K562 (cell line): ENCODE measurements around the gene NEDD9. TPM values are rescaled to one million over a fixed set of nuclear protein-coding genes. Genes with fewer than 3 reads are reported as not detected.

Experiments used
- ATAC-seq: fragments of 200-7000 bp; cut with Tn5 transposase; 3 replicates; pipeline ENCODE4 v1.9.1; 2020; ENCODE audit warnings: moderate library complexity
- BruUV-seq: library from RNA; stranded (reverse); fragments of 400-500 nt; replicated peaks from 2 replicates; lab custom pipeline; 2021; lab: Mats Ljungman, UMichigan
- CTCF ChIA-PET: fragments of 300-600 bp; formaldehyde crosslinking; extraction: SDS; loops from one replicate; lab custom pipeline; 2021; ENCODE audit warnings: low intra/inter-chr PET ratio; lab: Yijun Ruan, JAX
- POLR2A ChIA-PET: fragments of 300-600, 350-650 bp; sonication (Branson Sonifier 250); formaldehyde crosslinking; extraction: SDS; loops from one replicate; lab custom pipeline; 2021; ENCODE audit warnings: antibody characterized with exemption, inconsistent platforms; lab: Yijun Ruan, JAX
- DNase-seq, 4 experiments: peaks; one replicate each; pipeline versions ENCODE4 v3.0.0 to v3.0.0-alpha.2; 2011 to 2018; ENCODE audit warnings: low spot score in 3 of 4, mixed read lengths in 3 of 4; ENCODE audit errors: extremely low read depth in 1 of 4
- FAIRE-seq: peaks from 2 replicates; lab custom pipeline; 2011; peaks lifted over from hg19 to GRCh38; lab: Jason Lieb, UNC
- H2AFZ ChIP-seq: 2 replicates; pipeline ENCODE4 v1.6.0; 2011; ENCODE audit warnings: low read depth, low read length, control low read depth, inconsistent platforms
- H3K27ac ChIP-seq: fragments of 200-600 bp; 3 replicates; pipeline ENCODE4 v1.8.0; 2011; ENCODE audit warnings: low read depth, mild to moderate bottlenecking, control low read depth, inconsistent platforms, low read length, moderate library complexity, mixed read lengths; ENCODE audit errors: extremely low read depth
- H3K27me3 ChIP-seq, 2 experiments: fragments of 300-600 bp in 1 of 2; 2 replicates in 1 of 2; 3 replicates in 1 of 2; pipeline versions ENCODE4 v1.6.0 to v1.8.0; 2011; ENCODE audit warnings: inconsistent platforms in 2 of 2, low read length in 2 of 2, mild to moderate bottlenecking in 1 of 2, mixed read lengths in 1 of 2, moderate library complexity in 1 of 2; ENCODE audit not compliant: control insufficient read depth in 2 of 2, insufficient read depth in 2 of 2
- H3K36me3 ChIP-seq: fragments of 300-600 bp; 3 replicates; pipeline ENCODE4 v1.8.0; 2011; ENCODE audit warnings: mild to moderate bottlenecking, low read length, inconsistent platforms; ENCODE audit not compliant: control insufficient read depth, insufficient read depth
- H3K4me1 ChIP-seq, 2 experiments: fragments of 200-600 bp in 1 of 2; replicated peaks in 1 of 2; 2 replicates in 1 of 2; 3 replicates in 1 of 2; pipeline versions ENCODE4 v1.5.1 to v1.8.0; 2011; ENCODE audit warnings: inconsistent platforms in 2 of 2, low read length in 2 of 2, mild to moderate bottlenecking in 1 of 2, mixed read lengths in 1 of 2, moderate library complexity in 1 of 2; ENCODE audit not compliant: control insufficient read depth in 2 of 2, insufficient read depth in 2 of 2
- H3K4me2 ChIP-seq: 2 replicates; pipeline ENCODE4 v1.6.1; 2011; ENCODE audit warnings: low read length, control low read depth, inconsistent platforms, mixed read lengths; ENCODE audit not compliant: insufficient read depth
- H3K4me3 ChIP-seq: fragments of 200-600 bp; sonication (generic), shearing (Covaris generic); 2 replicates; pipeline ENCODE4 v1.5.1; 2016; ENCODE audit warnings: control low read depth, inconsistent platforms
- H3K79me2 ChIP-seq: fragments of 200-600 bp; 3 replicates; pipeline ENCODE4 v1.8.0; 2011; ENCODE audit warnings: low read length, inconsistent platforms; ENCODE audit not compliant: control insufficient read depth, insufficient read depth
- H3K9ac ChIP-seq, 2 experiments: 2 replicates each; pipeline versions ENCODE4 v1.6.0 to v1.6.1; 2011; ENCODE audit warnings: low read depth in 2 of 2, low read length in 2 of 2, control low read depth in 1 of 2, inconsistent platforms in 1 of 2, mild to moderate bottlenecking in 1 of 2, mixed read lengths in 1 of 2; ENCODE audit not compliant: insufficient read depth in 1 of 2
- H3K9me1 ChIP-seq: one replicate; pipeline ENCODE4 v1.6.0; 2011; ENCODE audit warnings: inconsistent platforms, mild to moderate bottlenecking, low read length, moderate library complexity; ENCODE audit not compliant: control insufficient read depth, insufficient read depth
- H3K9me3 ChIP-seq: replicated peaks from 2 replicates; pipeline ENCODE4 v1.5.1; 2011; ENCODE audit warnings: low read depth, low read length, inconsistent platforms; ENCODE audit not compliant: control insufficient read depth, insufficient read depth
- H4K20me1 ChIP-seq: replicated peaks from 2 replicates; pipeline ENCODE4 v1.6.1; 2011; ENCODE audit warnings: low read length, inconsistent platforms, mixed read lengths; ENCODE audit not compliant: control insufficient read depth, insufficient read depth
- CEBPB ChIP-seq: fragments of 450-650 bp; IDR thresholded peaks from 2 replicates; pipeline ENCODE4 v1.6.1; 2016; ENCODE audit warnings: missing genetic modification characterization, missing compliant biosample characterization
- DMBX1 ChIP-seq: fragments of 250-450 bp; sonication (Bioruptor Pico); IDR thresholded peaks from 2 replicates; pipeline ENCODE4 v1.8.0; 2022; ENCODE audit warnings: inconsistent platforms, mild to moderate bottlenecking, moderate library complexity, borderline replicate concordance
- L3MBTL2 ChIP-seq: fragments of 450-650 bp; IDR thresholded peaks from 2 replicates; pipeline ENCODE4 v1.6.1; 2016; ENCODE audit warnings: mild to moderate bottlenecking, moderate library complexity
- MXI1 ChIP-seq: IDR thresholded peaks from 2 replicates; pipeline ENCODE4 v1.6.1; 2011; ENCODE audit warnings: low read depth, mild to moderate bottlenecking, improper control_type of control experiment, low read length
- NRF1 ChIP-seq, 2 experiments: fragments of 450-650 bp; IDR thresholded peaks in 1 of 2; conservative IDR thresholded peaks in 1 of 2; 2 replicates each; pipeline ENCODE4 v1.6.1; 2014; ENCODE audit warnings: mild to moderate bottlenecking in 2 of 2
- WGBS: fragments of 100-300 bp; shearing (Covaris generic); methylation state at CpG from one replicate; pipeline ENCODE4 v1.1.6; 2016; ENCODE audit warnings: low coverage, mixed read lengths; ENCODE audit not compliant: insufficient coverage; ENCODE audit errors: missing lambda C conversion rate; 5-methylcytosine and 5-hydroxymethylcytosine counted together
- in situ Hi-C: fragments of 300-500 bp; cut with MboI; formaldehyde crosslinking; loops from 4 replicates; pipeline ENCODE4 v1.15.0; 2018; ENCODE audit warnings: inconsistent platforms, mixed read lengths
- intact Hi-C: fragments of 100-400 bp; cut with micrococcal nuclease; formaldehyde crosslinking; loops from 2 replicates; pipeline ENCODE4 v1.14.2; 2022
- polyA plus RNA-seq, 8 experiments: library from polyadenylated mRNA; depleted of rRNA in 4 of 8; stranded (reverse) in 5 of 8; unstranded in 3 of 8; fragments of >200 nt; fragmentation: Nextera tagmentation in 2 of 8; fragmentation: Illumina TruSeq in 1 of 8; extraction: Ambion mirVana in 2 of 8; extraction: Trizol in 1 of 8; gene quantifications; 2 replicates each; pipeline versions ENCODE4 v1.2.1 to v1.2.3, GENCODE V29; 2011 to 2014; ENCODE audit warnings: inconsistent platforms in 1 of 8, missing spikeins in 1 of 8
- total RNA-seq, 7 experiments: library from RNA; depleted of rRNA in 6 of 7; stranded (reverse); fragments of >200 nt in 6 of 7; fragmentation: Illumina TruSeq in 2 of 7; extraction: Trizol in 2 of 7; gene quantifications; 2 replicates each; pipeline versions ENCODE4 v1.2.1 to v1.2.3, GENCODE V29; 2011 to 2021; ENCODE audit warnings: low replicate concordance in 1 of 7
- TF ChIP-seq, protein P1 (sequence below): IDR thresholded peaks from 2 replicates; pipeline ENCODE4 v1.6.1; 2011; ENCODE audit warnings: borderline replicate concordance, low read depth, mild to moderate bottlenecking, moderate library complexity, low read length; ENCODE audit not compliant: insufficient read depth, poor library complexity, severe bottlenecking
- TF ChIP-seq, protein P2 (sequence below): fragments of 450-650 bp; IDR thresholded peaks from 2 replicates; pipeline ENCODE4 v1.6.1; 2016; ENCODE audit warnings: mild to moderate bottlenecking, moderate library complexity

NEDD9 gene
- total and polyA plus RNA-seq, 9 of the 15 experiments (the other 6 are each of a cell fraction or from before 2014, with no cell fraction given), result 0.04 to 0.18 (median 0.15) TPM; not detected in 6

- WGBS, result under 1% methylated on average over 6 of the region's 6 CpGs
- intact Hi-C loops (no loop called here), in situ Hi-C loops (no loop called here)
- BruUV-seq, result no TSS peak
- DNase-seq (peak; percentile 17 to 35 (median 26)), ATAC-seq (peak; percentile 95), FAIRE-seq (no peak)
- no peak overlapping the region for H3K4me2 ChIP-seq
- H3K27me3 ChIP-seq, result peaks cover 0 to 7% of the 10 kb centered on the region in 2 experiments; a peak in 4 of 5 replicates
- no peak overlapping the region for H3K27ac ChIP-seq
- no peaks in the 10 kb centered on the region for H3K36me3 ChIP-seq
- H4K20me1 ChIP-seq, result no peaks in the 10 kb centered on the region
- no peak overlapping the region for H3K9ac ChIP-seq
- H3K9me3 ChIP-seq, result no peaks in the 10 kb centered on the region
- no peaks in the 10 kb centered on the region for H3K4me1 ChIP-seq
- ChIA-PET CTCF (no interaction called here), POLR2A (interaction anchor here (0.5 to 0.6 kb wide), 2 partner anchors 240 to 246 kb away, joined by 3 read pairs; no protein-coding TSS in a partner anchor)
- no peaks in the 10 kb centered on the region for H3K79me2 ChIP-seq
- no peak overlapping the region for H2AFZ ChIP-seq
- no peak overlapping the region for H3K4me3 ChIP-seq
- H3K9me1 ChIP-seq, result no peaks in the 10 kb centered on the region
- TF ChIP-seq L3MBTL2 (peak; percentile 64), MXI1 (no peak), NRF1 (conservative IDR thresholded peaks at IDR 0.05 in 1 of 2, IDR thresholded peaks at IDR 0.05 in 1 of 2) (peak; percentile 57 to 63; a peak in 3 of 4 replicates), DMBX1 (no peak), CEBPB (no peak)
- TF ChIP-seq, protein P1, sequence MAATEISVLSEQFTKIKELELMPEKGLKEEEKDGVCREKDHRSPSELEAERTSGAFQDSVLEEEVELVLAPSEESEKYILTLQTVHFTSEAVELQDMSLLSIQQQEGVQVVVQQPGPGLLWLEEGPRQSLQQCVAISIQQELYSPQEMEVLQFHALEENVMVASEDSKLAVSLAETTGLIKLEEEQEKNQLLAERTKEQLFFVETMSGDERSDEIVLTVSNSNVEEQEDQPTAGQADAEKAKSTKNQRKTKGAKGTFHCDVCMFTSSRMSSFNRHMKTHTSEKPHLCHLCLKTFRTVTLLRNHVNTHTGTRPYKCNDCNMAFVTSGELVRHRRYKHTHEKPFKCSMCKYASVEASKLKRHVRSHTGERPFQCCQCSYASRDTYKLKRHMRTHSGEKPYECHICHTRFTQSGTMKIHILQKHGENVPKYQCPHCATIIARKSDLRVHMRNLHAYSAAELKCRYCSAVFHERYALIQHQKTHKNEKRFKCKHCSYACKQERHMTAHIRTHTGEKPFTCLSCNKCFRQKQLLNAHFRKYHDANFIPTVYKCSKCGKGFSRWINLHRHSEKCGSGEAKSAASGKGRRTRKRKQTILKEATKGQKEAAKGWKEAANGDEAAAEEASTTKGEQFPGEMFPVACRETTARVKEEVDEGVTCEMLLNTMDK, result peak; percentile 62
- TF ChIP-seq, protein P2, sequence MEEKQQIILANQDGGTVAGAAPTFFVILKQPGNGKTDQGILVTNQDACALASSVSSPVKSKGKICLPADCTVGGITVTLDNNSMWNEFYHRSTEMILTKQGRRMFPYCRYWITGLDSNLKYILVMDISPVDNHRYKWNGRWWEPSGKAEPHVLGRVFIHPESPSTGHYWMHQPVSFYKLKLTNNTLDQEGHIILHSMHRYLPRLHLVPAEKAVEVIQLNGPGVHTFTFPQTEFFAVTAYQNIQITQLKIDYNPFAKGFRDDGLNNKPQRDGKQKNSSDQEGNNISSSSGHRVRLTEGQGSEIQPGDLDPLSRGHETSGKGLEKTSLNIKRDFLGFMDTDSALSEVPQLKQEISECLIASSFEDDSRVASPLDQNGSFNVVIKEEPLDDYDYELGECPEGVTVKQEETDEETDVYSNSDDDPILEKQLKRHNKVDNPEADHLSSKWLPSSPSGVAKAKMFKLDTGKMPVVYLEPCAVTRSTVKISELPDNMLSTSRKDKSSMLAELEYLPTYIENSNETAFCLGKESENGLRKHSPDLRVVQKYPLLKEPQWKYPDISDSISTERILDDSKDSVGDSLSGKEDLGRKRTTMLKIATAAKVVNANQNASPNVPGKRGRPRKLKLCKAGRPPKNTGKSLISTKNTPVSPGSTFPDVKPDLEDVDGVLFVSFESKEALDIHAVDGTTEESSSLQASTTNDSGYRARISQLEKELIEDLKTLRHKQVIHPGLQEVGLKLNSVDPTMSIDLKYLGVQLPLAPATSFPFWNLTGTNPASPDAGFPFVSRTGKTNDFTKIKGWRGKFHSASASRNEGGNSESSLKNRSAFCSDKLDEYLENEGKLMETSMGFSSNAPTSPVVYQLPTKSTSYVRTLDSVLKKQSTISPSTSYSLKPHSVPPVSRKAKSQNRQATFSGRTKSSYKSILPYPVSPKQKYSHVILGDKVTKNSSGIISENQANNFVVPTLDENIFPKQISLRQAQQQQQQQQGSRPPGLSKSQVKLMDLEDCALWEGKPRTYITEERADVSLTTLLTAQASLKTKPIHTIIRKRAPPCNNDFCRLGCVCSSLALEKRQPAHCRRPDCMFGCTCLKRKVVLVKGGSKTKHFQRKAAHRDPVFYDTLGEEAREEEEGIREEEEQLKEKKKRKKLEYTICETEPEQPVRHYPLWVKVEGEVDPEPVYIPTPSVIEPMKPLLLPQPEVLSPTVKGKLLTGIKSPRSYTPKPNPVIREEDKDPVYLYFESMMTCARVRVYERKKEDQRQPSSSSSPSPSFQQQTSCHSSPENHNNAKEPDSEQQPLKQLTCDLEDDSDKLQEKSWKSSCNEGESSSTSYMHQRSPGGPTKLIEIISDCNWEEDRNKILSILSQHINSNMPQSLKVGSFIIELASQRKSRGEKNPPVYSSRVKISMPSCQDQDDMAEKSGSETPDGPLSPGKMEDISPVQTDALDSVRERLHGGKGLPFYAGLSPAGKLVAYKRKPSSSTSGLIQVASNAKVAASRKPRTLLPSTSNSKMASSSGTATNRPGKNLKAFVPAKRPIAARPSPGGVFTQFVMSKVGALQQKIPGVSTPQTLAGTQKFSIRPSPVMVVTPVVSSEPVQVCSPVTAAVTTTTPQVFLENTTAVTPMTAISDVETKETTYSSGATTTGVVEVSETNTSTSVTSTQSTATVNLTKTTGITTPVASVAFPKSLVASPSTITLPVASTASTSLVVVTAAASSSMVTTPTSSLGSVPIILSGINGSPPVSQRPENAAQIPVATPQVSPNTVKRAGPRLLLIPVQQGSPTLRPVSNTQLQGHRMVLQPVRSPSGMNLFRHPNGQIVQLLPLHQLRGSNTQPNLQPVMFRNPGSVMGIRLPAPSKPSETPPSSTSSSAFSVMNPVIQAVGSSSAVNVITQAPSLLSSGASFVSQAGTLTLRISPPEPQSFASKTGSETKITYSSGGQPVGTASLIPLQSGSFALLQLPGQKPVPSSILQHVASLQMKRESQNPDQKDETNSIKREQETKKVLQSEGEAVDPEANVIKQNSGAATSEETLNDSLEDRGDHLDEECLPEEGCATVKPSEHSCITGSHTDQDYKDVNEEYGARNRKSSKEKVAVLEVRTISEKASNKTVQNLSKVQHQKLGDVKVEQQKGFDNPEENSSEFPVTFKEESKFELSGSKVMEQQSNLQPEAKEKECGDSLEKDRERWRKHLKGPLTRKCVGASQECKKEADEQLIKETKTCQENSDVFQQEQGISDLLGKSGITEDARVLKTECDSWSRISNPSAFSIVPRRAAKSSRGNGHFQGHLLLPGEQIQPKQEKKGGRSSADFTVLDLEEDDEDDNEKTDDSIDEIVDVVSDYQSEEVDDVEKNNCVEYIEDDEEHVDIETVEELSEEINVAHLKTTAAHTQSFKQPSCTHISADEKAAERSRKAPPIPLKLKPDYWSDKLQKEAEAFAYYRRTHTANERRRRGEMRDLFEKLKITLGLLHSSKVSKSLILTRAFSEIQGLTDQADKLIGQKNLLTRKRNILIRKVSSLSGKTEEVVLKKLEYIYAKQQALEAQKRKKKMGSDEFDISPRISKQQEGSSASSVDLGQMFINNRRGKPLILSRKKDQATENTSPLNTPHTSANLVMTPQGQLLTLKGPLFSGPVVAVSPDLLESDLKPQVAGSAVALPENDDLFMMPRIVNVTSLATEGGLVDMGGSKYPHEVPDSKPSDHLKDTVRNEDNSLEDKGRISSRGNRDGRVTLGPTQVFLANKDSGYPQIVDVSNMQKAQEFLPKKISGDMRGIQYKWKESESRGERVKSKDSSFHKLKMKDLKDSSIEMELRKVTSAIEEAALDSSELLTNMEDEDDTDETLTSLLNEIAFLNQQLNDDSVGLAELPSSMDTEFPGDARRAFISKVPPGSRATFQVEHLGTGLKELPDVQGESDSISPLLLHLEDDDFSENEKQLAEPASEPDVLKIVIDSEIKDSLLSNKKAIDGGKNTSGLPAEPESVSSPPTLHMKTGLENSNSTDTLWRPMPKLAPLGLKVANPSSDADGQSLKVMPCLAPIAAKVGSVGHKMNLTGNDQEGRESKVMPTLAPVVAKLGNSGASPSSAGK, result peak; percentile 45
Measured at GRCh38 chr6:11264100-11264499, 31.6 kb upstream of the NEDD9 start.
